Measurements from ENCODE around the gene CCDC112.

DNA sequence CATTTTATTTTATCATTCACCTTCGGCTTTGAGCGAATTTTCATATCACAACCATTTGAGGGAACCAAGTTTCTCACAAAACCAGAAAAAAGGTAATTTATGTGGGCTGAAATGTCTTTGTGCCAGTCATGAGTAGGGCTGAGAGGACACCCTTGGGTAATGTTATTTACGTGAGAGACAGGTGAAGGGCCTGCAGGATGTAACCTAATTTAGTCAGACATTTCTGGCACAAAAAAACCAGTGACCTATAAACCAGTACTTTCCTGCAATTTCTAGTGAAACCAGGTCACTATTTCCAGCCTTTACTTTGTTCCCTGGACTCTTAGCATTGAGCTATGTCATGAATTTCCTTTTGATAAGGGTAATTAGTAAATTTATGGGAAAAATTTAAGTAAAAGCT, 17.2 kb upstream of the CCDC112 start:
- TF ChIP-seq GABPA (IDR thresholded peaks at IDR 0.05; ENCODE audit: low read depth) (no peak), SPI1 (IDR thresholded peaks at IDR 0.05; ENCODE audit: borderline replicate concordance, low read depth) (no peak)
- TF ChIP-seq, protein P1, sequence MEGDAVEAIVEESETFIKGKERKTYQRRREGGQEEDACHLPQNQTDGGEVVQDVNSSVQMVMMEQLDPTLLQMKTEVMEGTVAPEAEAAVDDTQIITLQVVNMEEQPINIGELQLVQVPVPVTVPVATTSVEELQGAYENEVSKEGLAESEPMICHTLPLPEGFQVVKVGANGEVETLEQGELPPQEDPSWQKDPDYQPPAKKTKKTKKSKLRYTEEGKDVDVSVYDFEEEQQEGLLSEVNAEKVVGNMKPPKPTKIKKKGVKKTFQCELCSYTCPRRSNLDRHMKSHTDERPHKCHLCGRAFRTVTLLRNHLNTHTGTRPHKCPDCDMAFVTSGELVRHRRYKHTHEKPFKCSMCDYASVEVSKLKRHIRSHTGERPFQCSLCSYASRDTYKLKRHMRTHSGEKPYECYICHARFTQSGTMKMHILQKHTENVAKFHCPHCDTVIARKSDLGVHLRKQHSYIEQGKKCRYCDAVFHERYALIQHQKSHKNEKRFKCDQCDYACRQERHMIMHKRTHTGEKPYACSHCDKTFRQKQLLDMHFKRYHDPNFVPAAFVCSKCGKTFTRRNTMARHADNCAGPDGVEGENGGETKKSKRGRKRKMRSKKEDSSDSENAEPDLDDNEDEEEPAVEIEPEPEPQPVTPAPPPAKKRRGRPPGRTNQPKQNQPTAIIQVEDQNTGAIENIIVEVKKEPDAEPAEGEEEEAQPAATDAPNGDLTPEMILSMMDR (IDR thresholded peaks at IDR 0.05; ENCODE audit: insufficient read depth, low read length), result no peak
